Ureter (tissue), 1 donor: ENCODE measurements around the gene TTBK2. TPM values are rescaled to one million over a fixed set of nuclear protein-coding genes. Genes with fewer than 3 reads are reported as not detected.

ENCODE experiments used
- DNase-seq: peaks from one replicate; pipeline ENCODE4 v3.0.0-alpha.2; 2020; ENCODE audit warnings: low spot score
- total RNA-seq: library from RNA; stranded (reverse); gene quantifications from one replicate; pipeline ENCODE4 v1.2.4, GENCODE V29; 2023
- donor health status: DM: yes; HTN: yes; CAD: no.

TTBK2 gene
- total RNA-seq, 1 donor from 2014 or later, result 18.5 TPM

GRCh38 chr15:42693496-42693895, 227.1 kb downstream of the TTBK2 start:
- DNase-seq, result no peak

GRCh38 chr15:42692997-42693396, 227.6 kb downstream of the TTBK2 start:
- no peak for DNase-seq

- DNase-seq, result no peak
Observed at GRCh38 chr15:42692536-42692935, 228.0 kb downstream of the TTBK2 start.

GRCh38 chr15:42691770-42692169, 228.8 kb downstream of the TTBK2 start:
- DNase-seq, result no peak

GRCh38 chr15:42691308-42691707, 229.3 kb downstream of the TTBK2 start:
- DNase-seq, result no peak

Other genes starting within 250 kb of the TTBK2 start
- 13.3 TPM for gene CDAN1, start 183.7 kb downstream of the TTBK2 start, total RNA-seq
- 49.0 TPM for gene UBR1, start 185.3 kb upstream of the TTBK2 start, total RNA-seq
- gene TMEM62, start 212.8 kb upstream of the TTBK2 start, total RNA-seq, result 35.8 TPM